Prostate gland (tissue), 1 donor: ENCODE data around the gene STK24.

ENCODE experiments used
- POLR2A ChIP-seq: fragments of 450-650 bp; IDR thresholded peaks from one replicate; pipeline ENCODE4 v1.6.1; 2016; ENCODE audit warnings: antibody characterized with exemption, mild to moderate bottlenecking
- POLR2AphosphoS5 ChIP-seq: sonication (generic); formaldehyde crosslinking; IDR thresholded peaks from one replicate; pipeline ENCODE4 v1.6.1; 2017; ENCODE audit warnings: antibody characterized with exemption

DNA sequence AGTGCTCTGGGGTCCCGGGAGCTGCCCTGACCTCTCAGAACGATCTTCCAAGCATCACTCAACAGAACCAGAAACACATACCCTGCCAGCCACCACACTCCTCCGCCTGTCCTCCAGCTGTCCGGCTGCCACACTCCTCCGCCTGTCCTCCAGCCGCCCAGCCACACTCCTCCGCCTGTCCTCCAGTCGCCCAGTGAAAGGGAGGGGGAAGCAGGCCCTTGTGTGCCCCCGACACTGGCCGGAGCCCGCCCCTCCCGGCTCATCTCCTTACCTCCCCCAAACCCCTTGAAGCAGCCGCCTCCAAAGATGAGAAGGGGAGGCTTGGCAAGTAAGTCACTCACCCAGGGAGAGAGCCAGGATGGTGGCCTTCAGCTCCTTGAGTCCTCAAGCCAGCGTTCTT is 40.2 kb downstream of the STK24 start:
- TF ChIP-seq POLR2A, result no peak
- TF ChIP-seq POLR2AphosphoS5, result no peak
